Thyroid gland (tissue), 4 donors: Measurements from ENCODE around the gene CAPN5. TPM values are rescaled to one million over a fixed set of nuclear protein-coding genes. Genes with fewer than 3 reads are reported as not detected.
A peak's percentile ranks its signal among the peaks of the same experiment; 100 is the strongest.

Experiments used
- DNase-seq, 2 donors: peaks; one replicate each; pipeline ENCODE4 v3.0.0-alpha.2; 2019
- H3K27ac ChIP-seq, 3 donors: fragments of 200-600 bp; sonication (generic); 1 replicate in 2 of 3; 2 replicates in 1 of 3; pipeline ENCODE4 v1.5.1; 2016 to 2019; ENCODE audit warnings: mild to moderate bottlenecking in 1 of 3, moderate library complexity in 1 of 3
- H3K27me3 ChIP-seq: fragments of 200-600 bp; sonication (generic); one replicate; pipeline ENCODE4 v1.5.1; 2019
- H3K36me3 ChIP-seq, 2 donors: fragments of 200-600 bp; sonication (generic); one replicate each; pipeline ENCODE4 v1.5.1; 2016 to 2019
- H3K4me1 ChIP-seq, 2 donors: fragments of 200-600 bp; sonication (generic); one replicate each; pipeline ENCODE4 v1.5.1; 2017 to 2019
- H3K4me3 ChIP-seq, 3 donors: fragments of 200-600 bp; sonication (generic); replicated peaks in 1 of 3; 1 replicate in 2 of 3; 2 replicates in 1 of 3; pipeline ENCODE4 v1.5.1; 2016; ENCODE audit warnings: mild to moderate bottlenecking in 1 of 3
- H3K9me3 ChIP-seq: fragments of 200-600 bp; sonication (generic); one replicate; pipeline ENCODE4 v1.5.1; 2017
- CTCF ChIP-seq, 6 experiments: fragments of 200-600 bp in 3 of 6; fragments of 450-650 bp in 3 of 6; sonication (generic) in 3 of 6; IDR thresholded peaks; one replicate each; pipeline ENCODE4 v1.5.1; 2016 to 2019; ENCODE audit warnings: antibody characterized with exemption in 6 of 6, mild to moderate bottlenecking in 2 of 6, inconsistent platforms in 1 of 6, moderate library complexity in 1 of 6
- POLR2A ChIP-seq, 2 donors: fragments of 450-650 bp; IDR thresholded peaks; one replicate each; pipeline ENCODE4 v1.6.1; 2017; ENCODE audit warnings: antibody characterized with exemption in 2 of 2, mild to moderate bottlenecking in 2 of 2, moderate library complexity in 1 of 2
- WGBS, 2 donors: methylation state at CpG; one replicate each; pipeline ENCODE4 v1.1.5; 2017; 5-methylcytosine and 5-hydroxymethylcytosine counted together
- intact Hi-C: fragments of 100-400 bp; cut with DNase I; formaldehyde crosslinking; loops from one replicate; pipeline ENCODE4 v1.15.1; 2023
- total RNA-seq, 4 donors: library from RNA; depleted of rRNA; stranded (reverse); fragments of >200 nt; gene quantifications; one replicate each; pipeline ENCODE4 v1.2.3, GENCODE V29; 2016

The CAPN5 gene
- total RNA-seq, 4 donors from 2014 or later = 3.0 to 5.6 (median 4.1) TPM

GRCh38 chr11:77089004-77089545, 22.3 kb downstream of the CAPN5 start:
- DNase-seq = no peak
- Histone ChIP-seq H3K4me3 (no peak overlapping the region), H3K27ac (no peak overlapping the region), H3K36me3 (no peaks in the 10 kb centered on the region), H3K4me1 (no peaks in the 10 kb centered on the region), H3K9me3 (no peaks in the 10 kb centered on the region), H3K27me3 (no peaks in the 10 kb centered on the region)
- whole genome bisulfite sequencing, 2 donors = 82 to 93% methylated on average over 3 of the region's 3 CpGs
- TF ChIP-seq POLR2A (IDR thresholded peaks at IDR 0.05) = no peak
- no peak for TF ChIP-seq CTCF (IDR thresholded peaks at IDR 0.05)
- intact Hi-C loops = loop anchor here (2.0 kb wide), 1 partner anchor 40 kb away; no protein-coding TSS in a partner anchor

DNA sequence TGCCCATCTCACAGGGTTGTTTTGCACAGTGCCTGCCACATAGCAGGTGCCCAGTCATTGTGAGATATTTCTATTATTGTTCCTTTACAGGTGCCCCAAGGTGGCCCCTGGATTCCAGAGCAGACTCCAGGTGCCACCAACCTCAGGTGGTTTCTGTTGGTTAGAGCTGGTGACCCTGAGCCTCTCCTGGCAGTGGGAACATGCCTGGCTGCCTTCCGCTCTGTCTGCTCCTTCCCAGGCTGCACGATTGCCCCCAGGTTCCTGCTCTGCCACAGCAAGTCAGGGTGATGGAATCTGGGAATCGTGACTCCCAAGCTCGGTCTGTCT, 23.2 kb downstream of the CAPN5 start:
- Histone ChIP-seq H3K9me3 (no peaks in the 10 kb centered on the region), H3K27me3 (no peaks in the 10 kb centered on the region), H3K27ac (no peak overlapping the region), H3K36me3 (no peaks in the 10 kb centered on the region), H3K4me1 (no peaks in the 10 kb centered on the region), H3K4me3 (no peak overlapping the region)
- no peak for DNase-seq
- WGBS, 2 donors = 86 to 91% methylated on average over 2 to 4 of the region's 4 CpGs
- TF ChIP-seq CTCF (IDR thresholded peaks at IDR 0.05) (no peak), POLR2A (IDR thresholded peaks at IDR 0.05) (no peak)
- intact Hi-C loops = loop anchor here (5.0 kb wide), 1 partner anchor 353 kb away; no protein-coding TSS in a partner anchor

- no peak for DNase-seq
- Histone ChIP-seq H3K9me3 (no peaks in the 10 kb centered on the region), H3K27ac (no peak overlapping the region), H3K27me3 (no peaks in the 10 kb centered on the region), H3K4me1 (no peaks in the 10 kb centered on the region), H3K4me3 (no peak overlapping the region), H3K36me3 (no peaks in the 10 kb centered on the region)
- intact Hi-C loops = loop anchor here (5.0 kb wide), 1 partner anchor 353 kb away; no protein-coding TSS in a partner anchor
- 60 to 66% methylated on average over 9 to 12 of the region's 13 CpGs for WGBS, 2 donors
- no peak for TF ChIP-seq POLR2A (IDR thresholded peaks at IDR 0.05)
- no peak for TF ChIP-seq CTCF (IDR thresholded peaks at IDR 0.05)
Measured at GRCh38 chr11:77090373-77091111, 23.8 kb downstream of the CAPN5 start.

- intact Hi-C loops = loop anchor here (5.0 kb wide), 1 partner anchor 354 kb away; no protein-coding TSS in a partner anchor
- no peak overlapping the region for H3K27ac ChIP-seq
- no peaks in the 10 kb centered on the region for H3K27me3 ChIP-seq
- 36 to 47% methylated on average over 7 to 8 of the region's 9 CpGs for WGBS, 2 donors
- no peak for TF ChIP-seq POLR2A (IDR thresholded peaks at IDR 0.05)
- TF ChIP-seq CTCF (IDR thresholded peaks at IDR 0.05) = peak; percentile 80 to 93 (median 90)
- H3K36me3 ChIP-seq = no peaks in the 10 kb centered on the region
- H3K4me3 ChIP-seq = no peak overlapping the region
- H3K4me1 ChIP-seq = no peaks in the 10 kb centered on the region
- peak; percentile 77 to 78 for DNase-seq
- H3K9me3 ChIP-seq = no peaks in the 10 kb centered on the region
Measured at GRCh38 chr11:77091146-77091940, 24.6 kb downstream of the CAPN5 start.
